GM12865 (cell line): ENCODE data around the gene PAPSS2.

Experiments
- DNase-seq: peaks from one replicate; pipeline ENCODE4 v3.0.0; 2010; ENCODE audit warnings: low read depth
- H3K4me3 ChIP-seq: 2 replicates; pipeline ENCODE4 v1.5.1; 2011; ENCODE audit warnings: mild to moderate bottlenecking, low read depth, low read length, control low read depth
- CTCF ChIP-seq: IDR thresholded peaks from 2 replicates; pipeline ENCODE4 v1.5.1; 2011; ENCODE audit warnings: low read length, control low read depth, low read depth, inconsistent platforms; ENCODE audit not compliant: insufficient read depth; ENCODE audit errors: missing control alignments

PAPSS2 gene

GRCh38 chr10:87694011-87694794 is 34.5 kb downstream of the PAPSS2 start:
- no peak for DNase-seq
- no peak for TF ChIP-seq CTCF
- H3K4me3 ChIP-seq, result no peak overlapping the region

GRCh38 chr10:87695074-87695473 is 35.4 kb downstream of the PAPSS2 start:
- H3K4me3 ChIP-seq, result no peak overlapping the region
- no peak for TF ChIP-seq CTCF
- DNase-seq, result no peak

- no peak overlapping the region for H3K4me3 ChIP-seq
- no peak for TF ChIP-seq CTCF
- no peak for DNase-seq
Observed at GRCh38 chr10:87696922-87697745, 37.5 kb downstream of the PAPSS2 start.

DNA sequence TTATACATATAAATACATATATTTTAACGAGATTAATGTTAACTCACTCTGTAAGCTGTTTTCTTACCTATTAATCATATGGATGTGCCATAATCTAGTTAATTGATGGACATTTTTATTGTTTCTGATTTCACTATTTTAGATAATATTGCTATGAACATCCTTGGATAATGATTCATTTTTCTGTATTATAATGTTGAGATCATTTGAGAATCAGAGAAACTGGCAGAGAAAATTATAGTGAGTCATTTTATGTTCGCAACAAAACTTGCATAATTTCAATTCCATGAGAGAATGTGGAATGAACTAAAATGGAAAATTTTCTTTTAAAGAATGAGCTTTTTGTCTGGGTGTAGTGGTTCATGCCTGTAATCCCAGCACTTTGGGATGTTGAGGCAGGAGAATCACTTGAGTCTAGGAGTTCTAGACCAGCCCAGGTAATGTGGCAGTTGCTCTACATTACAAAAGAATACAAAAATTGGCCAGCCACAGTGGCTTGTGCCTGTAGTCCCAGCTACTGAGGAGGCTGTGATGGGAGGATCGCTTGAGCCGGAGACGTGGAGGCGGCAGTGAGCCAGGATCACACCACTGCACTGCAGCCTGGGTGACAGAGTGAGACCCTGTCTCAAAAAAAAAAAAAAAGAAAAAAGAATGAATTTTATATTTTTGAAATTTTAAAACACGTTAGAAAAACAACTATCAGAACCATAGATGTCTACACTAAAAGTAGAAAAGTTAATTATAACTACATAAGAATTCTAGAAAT is 40.5 kb downstream of the PAPSS2 start:
- no peak for TF ChIP-seq CTCF
- no peak for DNase-seq
- no peak overlapping the region for H3K4me3 ChIP-seq

DNA sequence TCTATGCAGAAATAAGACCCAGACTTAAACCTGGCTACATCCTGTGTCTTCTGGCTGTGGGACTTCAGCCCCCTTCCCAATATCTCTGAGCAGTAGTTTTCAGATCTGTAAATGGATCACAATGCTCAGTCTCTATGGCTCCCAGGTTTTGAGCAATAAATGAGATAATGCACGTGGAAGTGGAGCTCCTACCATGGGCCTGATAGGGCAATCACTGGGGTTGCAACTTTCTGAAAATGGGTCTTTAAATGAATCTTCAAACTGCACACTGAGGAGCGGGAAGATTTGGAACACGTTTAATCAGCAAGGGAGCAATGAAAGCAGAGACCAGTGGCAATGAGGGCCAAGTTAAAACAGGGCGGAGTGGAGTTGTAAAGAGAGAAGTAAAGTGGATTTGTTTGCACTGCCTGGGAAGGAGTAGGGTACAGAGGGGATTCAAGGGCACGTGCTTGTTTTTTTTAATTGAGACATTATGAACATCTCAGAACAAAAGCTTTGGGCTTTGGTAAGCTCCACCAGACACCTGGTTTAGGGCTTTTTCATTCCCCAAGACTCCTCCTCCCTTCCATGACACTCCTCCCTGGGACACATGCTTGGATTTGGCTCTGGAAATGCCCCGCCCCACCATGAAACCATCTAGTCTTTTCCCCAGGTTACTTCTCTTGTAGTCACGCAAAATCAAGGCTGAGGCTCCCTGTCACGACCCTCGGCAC is 42.7 kb downstream of the PAPSS2 start:
- TF ChIP-seq CTCF, result no peak
- H3K4me3 ChIP-seq, result no peak overlapping the region
- DNase-seq, result no peak

DNA sequence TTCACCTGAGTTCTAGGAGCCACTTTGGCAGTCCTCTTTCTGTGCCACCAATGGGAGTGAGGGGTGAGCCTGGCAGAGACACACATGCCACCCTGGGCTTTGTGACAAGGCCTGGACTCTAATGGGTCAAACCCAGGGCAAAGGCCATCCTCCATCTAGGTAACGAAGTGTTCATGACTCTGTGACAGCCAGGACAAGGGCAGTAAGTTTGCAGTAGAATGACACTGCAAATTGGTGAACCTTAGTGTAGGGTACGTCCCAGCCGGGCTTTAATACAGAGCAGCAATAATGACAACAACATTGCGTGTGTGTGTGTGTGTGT is 43.3 kb downstream of the PAPSS2 start:
- TF ChIP-seq CTCF, result no peak
- H3K4me3 ChIP-seq, result no peak overlapping the region
- DNase-seq, result no peak
